A549 treated with Hydrocortisone at 1 μM for 4 hours (cell line): ENCODE data around the gene PDZD4. TPM values are rescaled to one million over a fixed set of nuclear protein-coding genes. Genes with fewer than 3 reads are reported as not detected.

ENCODE experiments used
- total RNA-seq: library from RNA; stranded (reverse); fragments of 200-300 nt; extraction: Qiagen RNA extraction; gene quantifications from 5 replicates; pipeline ENCODE4 v1.2.3, GENCODE V29; 2022

Gene PDZD4
- total RNA-seq: 2.9 to 3.7 TPM (median 3.4 TPM) in 5 replicates

DNA sequence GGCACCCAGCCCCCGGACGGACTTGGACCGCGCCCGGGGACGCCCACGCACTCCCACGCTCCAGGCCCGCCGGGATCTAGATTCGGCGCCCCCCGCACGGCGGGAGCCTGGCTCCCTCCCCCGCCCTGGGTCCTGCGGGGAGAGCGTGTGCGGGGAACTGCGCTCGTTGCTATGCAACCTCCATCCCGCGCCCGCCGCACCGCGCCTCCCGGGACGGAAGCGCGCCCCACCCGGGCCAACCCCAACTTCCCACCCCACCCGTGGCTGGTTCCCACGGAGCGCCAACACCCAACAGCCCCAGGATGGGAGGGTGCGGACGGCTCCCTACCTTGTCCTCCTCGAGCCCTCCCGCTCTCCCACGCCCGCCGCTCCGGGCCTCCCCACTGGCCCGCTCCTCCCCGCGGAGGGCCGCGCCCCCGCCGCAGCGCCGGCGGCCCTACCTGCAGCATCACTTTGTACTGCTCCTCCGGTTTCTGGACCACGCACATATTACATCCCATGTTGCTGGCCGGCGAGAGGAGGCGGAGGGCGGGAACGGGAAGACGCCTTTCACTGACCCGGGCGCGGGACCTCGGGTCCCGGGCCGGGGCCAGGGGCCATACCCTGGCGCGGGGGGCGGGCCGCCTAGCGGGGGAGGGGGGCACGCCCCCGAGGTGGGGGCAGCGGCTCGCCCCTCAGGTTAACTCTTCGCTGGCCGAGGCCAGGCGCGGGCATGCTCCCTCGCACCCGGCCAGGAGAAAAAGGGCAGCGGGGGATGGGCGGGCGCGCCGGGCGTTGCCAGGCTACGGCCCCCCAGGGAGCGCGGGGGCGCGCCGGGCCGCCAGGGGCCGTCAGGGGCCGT lies at the start of gene PDZD4:
Gene PDZD4, minus strand, starts transcription at position 746 of the 841 bp plus-strand sequence. Its CDS starts 246 bp downstream, at position 500.

GRCh38 chrX:153794018-153794896 lies 36.1 kb downstream of the PDZD4 start, which contains the start of the genes IDH3G and SSR4:
Gene IDH3G, minus strand, starts transcription at chrX:153794375. Its CDS starts 49 bp downstream, at chrX:153794326.
Gene SSR4, plus strand, starts transcription at chrX:153794668. Its CDS starts 20 bp downstream, at chrX:153794688.

GRCh38 chrX:153780678-153781427 lies 49.5 kb downstream of the PDZD4 start, which contains the start of gene SRPK3:
Gene SRPK3, plus strand, starts transcription at chrX:153781041. Its CDS starts 46 bp downstream, at chrX:153781087.

GRCh38 chrX:153763989-153764755 lies 66.2 kb downstream of the PDZD4 start, which contains the start of gene PLXNB3:
Gene PLXNB3, plus strand, starts transcription at chrX:153764249. Its CDS starts 1,287 bp downstream, at chrX:153765536.

Other genes starting within 250 kb of the PDZD4 start
- 40.9 to 59.7 TPM (median 57.6 TPM) in 5 replicates for gene CCNQ, start 231.4 kb downstream of the PDZD4 start, total RNA-seq
- 1.0 to 1.6 TPM (median 1.5 TPM) in 5 replicates for gene DUSP9, start 183.3 kb downstream of the PDZD4 start, total RNA-seq
- gene PNCK, start 156.7 kb downstream of the PDZD4 start, total RNA-seq: 0.13 to 0.44 TPM (median 0.26 TPM) in 3 of 5 replicates, not detected in the others
- gene SLC6A8, start 142.6 kb downstream of the PDZD4 start, total RNA-seq: 10.0 to 14.5 TPM (median 12.6 TPM) in 5 replicates
- 351 to 491 TPM (median 368 TPM) in 5 replicates for gene BCAP31, start 106.2 kb downstream of the PDZD4 start, total RNA-seq
- gene ABCD1, start 105.7 kb downstream of the PDZD4 start, total RNA-seq: 2.5 to 4.0 TPM (median 3.6 TPM) in 5 replicates
- 3.1 to 4.0 TPM (median 3.6 TPM) in 5 replicates for gene PLXNB3, start 66.3 kb downstream of the PDZD4 start, total RNA-seq
- gene SRPK3, start 49.5 kb downstream of the PDZD4 start, total RNA-seq: 0.02 to 0.13 TPM (median 0.05 TPM) in 4 of 5 replicates, not detected in the other
- gene IDH3G, start 36.2 kb downstream of the PDZD4 start, total RNA-seq: 58.1 to 62.0 TPM (median 60.2 TPM) in 5 replicates
- gene SSR4, start 35.9 kb downstream of the PDZD4 start, total RNA-seq: 313 to 452 TPM (median 397 TPM) in 5 replicates
- 16.9 to 22.0 TPM (median 19.7 TPM) in 5 replicates for gene L1CAM, start 55.6 kb upstream of the PDZD4 start, total RNA-seq
- 0.07 TPM in 1 of 5 replicates, not detected in the others for gene AVPR2, start 74.1 kb upstream of the PDZD4 start, total RNA-seq
- 1.3 to 2.1 TPM (median 1.4 TPM) in 5 replicates for gene ARHGAP4, start 95.7 kb upstream of the PDZD4 start, total RNA-seq
- gene NAA10, start 104.5 kb upstream of the PDZD4 start, total RNA-seq: 197 to 239 TPM (median 216 TPM) in 5 replicates
- 0.10 to 0.36 TPM (median 0.18 TPM) in 4 of 5 replicates, not detected in the other for gene RENBP, start 114.1 kb upstream of the PDZD4 start, total RNA-seq
- gene HCFC1, start 141.3 kb upstream of the PDZD4 start, total RNA-seq: 34.4 to 39.5 TPM (median 36.7 TPM) in 5 replicates
- gene TMEM187, start 142.2 kb upstream of the PDZD4 start, total RNA-seq: 5.2 to 7.2 TPM (median 5.4 TPM) in 5 replicates
- 201 to 219 TPM (median 215 TPM) in 5 replicates for gene IRAK1, start 189.4 kb upstream of the PDZD4 start, total RNA-seq